ENCODE measurements around the gene GRIK4. TPM values are rescaled to one million over a fixed set of nuclear protein-coding genes. Genes with fewer than 3 reads are reported as not detected.

Gene GRIK4
- total RNA-seq, 4 donors from 2014 or later, result 0.09 TPM; not detected in 3

DNA sequence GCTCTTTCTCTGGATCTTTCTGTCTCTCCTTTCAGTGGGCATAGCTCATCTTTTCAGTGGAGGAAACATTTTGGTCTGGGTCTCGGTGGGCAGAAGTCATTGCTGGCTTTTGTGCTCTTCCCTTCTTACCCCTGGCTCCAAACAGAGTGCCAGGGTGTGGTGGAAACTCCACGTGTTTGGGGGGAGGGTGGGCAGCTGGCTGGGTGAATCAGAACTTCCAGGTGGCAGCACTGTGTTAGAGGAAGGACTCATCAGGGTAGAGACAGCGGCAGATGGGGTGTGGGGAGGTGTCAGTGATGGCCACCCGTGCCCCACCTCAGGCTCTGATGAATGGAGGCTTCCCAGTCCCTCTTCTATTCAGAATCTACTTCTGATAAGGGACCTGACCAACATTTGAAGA lies 114.0 kb downstream of the GRIK4 start:
- ATAC-seq (ENCODE audit: low FRiP score), result no peak
- DNase-seq (ENCODE audit: low spot score), result no peak
- TF ChIP-seq, protein P1, sequence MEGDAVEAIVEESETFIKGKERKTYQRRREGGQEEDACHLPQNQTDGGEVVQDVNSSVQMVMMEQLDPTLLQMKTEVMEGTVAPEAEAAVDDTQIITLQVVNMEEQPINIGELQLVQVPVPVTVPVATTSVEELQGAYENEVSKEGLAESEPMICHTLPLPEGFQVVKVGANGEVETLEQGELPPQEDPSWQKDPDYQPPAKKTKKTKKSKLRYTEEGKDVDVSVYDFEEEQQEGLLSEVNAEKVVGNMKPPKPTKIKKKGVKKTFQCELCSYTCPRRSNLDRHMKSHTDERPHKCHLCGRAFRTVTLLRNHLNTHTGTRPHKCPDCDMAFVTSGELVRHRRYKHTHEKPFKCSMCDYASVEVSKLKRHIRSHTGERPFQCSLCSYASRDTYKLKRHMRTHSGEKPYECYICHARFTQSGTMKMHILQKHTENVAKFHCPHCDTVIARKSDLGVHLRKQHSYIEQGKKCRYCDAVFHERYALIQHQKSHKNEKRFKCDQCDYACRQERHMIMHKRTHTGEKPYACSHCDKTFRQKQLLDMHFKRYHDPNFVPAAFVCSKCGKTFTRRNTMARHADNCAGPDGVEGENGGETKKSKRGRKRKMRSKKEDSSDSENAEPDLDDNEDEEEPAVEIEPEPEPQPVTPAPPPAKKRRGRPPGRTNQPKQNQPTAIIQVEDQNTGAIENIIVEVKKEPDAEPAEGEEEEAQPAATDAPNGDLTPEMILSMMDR (IDR thresholded peaks at IDR 0.05), result no peak

DNA sequence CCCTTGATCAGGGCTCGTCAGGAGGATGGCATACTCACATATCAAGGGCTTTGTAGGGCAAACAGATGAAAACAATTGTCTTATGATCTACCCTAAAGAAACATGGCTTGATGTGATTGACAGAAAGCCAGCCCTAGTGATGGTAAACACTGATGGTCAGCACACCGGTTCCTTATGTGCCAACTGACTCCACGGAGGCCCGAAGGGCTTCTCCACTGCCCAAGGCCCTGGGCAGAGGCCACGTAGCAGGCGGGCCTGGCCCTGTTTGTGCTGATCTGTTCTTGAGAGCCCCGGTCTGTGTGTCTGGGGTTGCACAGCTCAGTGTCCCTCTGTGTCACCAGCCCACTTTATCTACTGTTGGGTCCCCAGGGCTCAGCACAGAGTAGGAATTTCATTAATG lies 115.2 kb downstream of the GRIK4 start:
- TF ChIP-seq, protein P1 (IDR thresholded peaks at IDR 0.05), result no peak
- ATAC-seq (ENCODE audit: low FRiP score) (no peak), DNase-seq (ENCODE audit: low spot score) (no peak)

DNA sequence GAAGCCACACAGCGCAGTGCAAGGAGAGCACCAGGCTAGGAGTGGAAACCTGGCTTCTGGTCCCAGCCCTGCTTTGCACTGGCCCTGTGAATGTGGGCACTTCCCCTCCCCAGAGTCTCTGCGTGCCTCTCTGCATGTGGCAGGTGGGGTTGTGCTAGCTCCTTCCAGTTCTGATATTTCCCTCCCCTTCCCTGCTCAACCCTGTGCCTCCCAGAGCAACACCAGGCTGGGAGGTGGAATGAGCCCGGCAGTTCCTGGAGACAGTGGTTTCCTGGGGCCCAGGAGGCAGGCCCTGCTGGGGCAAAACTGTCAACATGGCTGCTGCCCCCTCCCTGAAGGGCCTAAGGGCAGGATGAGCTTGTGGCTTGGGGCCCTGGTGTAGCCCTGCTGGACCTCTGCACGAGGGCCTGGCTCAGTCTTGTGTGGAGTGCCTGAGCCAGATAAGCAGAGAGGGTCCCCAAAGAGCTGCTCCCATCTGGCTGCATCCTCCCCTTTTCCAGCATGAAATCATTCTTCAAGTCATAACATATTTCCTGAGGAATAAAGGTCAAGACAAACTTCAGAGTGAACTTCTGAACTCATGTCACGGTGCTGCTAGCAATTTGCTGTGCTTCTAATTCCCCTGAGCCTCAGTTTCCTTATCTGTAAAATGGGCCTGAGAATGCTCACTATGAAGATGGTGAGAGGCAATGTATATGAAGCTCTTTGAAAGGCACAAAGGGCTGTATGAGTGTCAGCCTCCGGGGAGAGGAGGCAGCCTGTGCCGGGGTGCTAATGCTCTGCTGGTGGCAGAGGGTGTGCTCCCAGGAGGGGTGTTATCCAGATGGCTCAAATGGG lies 116.0 kb downstream of the GRIK4 start:
- TF ChIP-seq, protein P1 (IDR thresholded peaks at IDR 0.05), result no peak
- no peak for DNase-seq (ENCODE audit: low spot score)
- no peak for ATAC-seq (ENCODE audit: low FRiP score)

DNA sequence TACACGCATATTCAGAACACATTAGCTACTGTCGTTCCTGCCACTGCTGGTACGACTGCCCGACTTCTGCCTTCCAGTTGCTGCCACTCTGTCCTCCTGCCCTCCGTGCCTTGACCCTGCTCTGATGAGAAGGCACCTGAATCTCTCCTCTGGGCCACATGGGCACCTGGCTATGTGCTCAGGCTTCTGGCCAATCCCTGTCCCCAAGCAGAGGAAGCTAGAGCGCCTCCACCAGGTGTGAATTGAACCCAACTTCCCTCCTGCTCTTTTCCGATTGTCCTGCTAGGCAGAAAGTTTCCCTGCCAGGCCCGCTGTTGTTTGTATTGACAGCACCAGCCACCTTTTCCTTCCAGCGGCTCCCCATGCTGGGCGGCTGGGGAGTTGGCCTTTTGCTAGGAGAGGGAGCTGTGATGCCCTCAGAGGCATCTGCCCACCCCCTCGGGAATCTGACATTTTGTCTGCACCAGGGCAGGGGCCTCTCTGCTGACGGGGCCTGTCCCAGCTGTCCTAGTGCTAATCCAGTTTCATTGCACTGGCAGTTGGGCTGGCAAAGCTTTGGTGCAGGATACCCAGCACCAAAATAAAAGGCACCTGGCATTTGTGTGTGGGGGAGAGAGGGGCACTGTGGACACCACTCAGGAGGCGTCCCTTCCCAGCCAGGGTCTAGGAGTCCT lies 118.0 kb downstream of the GRIK4 start:
- TF ChIP-seq, protein P1 (IDR thresholded peaks at IDR 0.05), result no peak
- ATAC-seq (ENCODE audit: low FRiP score) (no peak), DNase-seq (ENCODE audit: low spot score) (no peak)

GRCh38 chr11:120630122-120630521 lies 118.6 kb downstream of the GRIK4 start:
- DNase-seq (ENCODE audit: low spot score) (no peak), ATAC-seq (ENCODE audit: low FRiP score) (no peak)
- TF ChIP-seq, protein P1 (IDR thresholded peaks at IDR 0.05), result no peak

DNA sequence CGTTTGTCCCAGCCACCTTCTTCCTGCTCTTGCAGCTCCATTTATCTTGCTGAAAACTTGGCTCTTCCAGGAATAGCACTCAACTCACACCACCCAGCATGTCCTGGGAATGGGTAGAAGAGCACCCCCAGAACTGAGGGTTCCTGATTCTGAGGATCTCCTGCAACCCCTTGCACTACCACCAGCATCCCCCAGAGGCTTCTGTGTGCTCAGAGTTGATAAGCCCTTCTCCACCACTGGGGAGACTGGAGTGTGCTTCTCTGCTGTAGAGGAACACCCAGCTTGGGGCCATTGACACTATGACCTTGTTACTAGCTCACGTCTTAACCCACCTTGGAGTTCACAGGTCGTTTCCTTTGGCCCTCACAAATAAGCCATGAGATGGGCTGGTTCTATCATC lies 121.0 kb downstream of the GRIK4 start:
- DNase-seq (ENCODE audit: low spot score), result no peak
- TF ChIP-seq, protein P1 (IDR thresholded peaks at IDR 0.05), result no peak
- ATAC-seq (ENCODE audit: low FRiP score), result no peak

Data from omental fat pad (tissue), 4 donors.